Measurements from ENCODE around the gene GRIK1.

- TF ChIP-seq CTCF (IDR thresholded peaks at IDR 0.05) (no peak), EZH2 (IDR thresholded peaks at IDR 0.05; ENCODE audit: borderline replicate concordance, insufficient read depth, low read depth, low read length, poor library complexity, severe bottlenecking) (no peak)
Measured at GRCh38 chr21:29511096-29511495, 428.7 kb downstream of the GRIK1 start.
